ENCODE measurements around the gene NHLRC2. TPM values are rescaled to one million over a fixed set of nuclear protein-coding genes. Genes with fewer than 3 reads are reported as not detected.

NHLRC2 gene
- polyA plus RNA-seq, 1 donor from 2014 or later, result 13.0 TPM

- TF ChIP-seq TAF1 (IDR thresholded peaks at IDR 0.05; ENCODE audit: low read depth) (no peak), POLR2AphosphoS5 (IDR thresholded peaks at IDR 0.05) (no peak)
- Histone ChIP-seq H2AFZ (ENCODE audit: low read depth, low read length) (no peak overlapping the region), H3K4me2 (ENCODE audit: low read length) (no peak overlapping the region), H3K79me2 (replicated peaks; ENCODE audit: insufficient read depth, low read length) (no peaks in the 10 kb centered on the region), H3K27me3 (ENCODE audit: insufficient read depth, low read depth, low read length) (no peaks in the 10 kb centered on the region), H3K9me3 (ENCODE audit: low read length) (no peaks in the 10 kb centered on the region), H3K4me3 (ENCODE audit: low read length) (no peak overlapping the region), H3K9me2 (ENCODE audit: insufficient read depth, low read length) (no peaks in the 10 kb centered on the region), H3K36me3 (ENCODE audit: insufficient read depth, low read length) (no peaks in the 10 kb centered on the region), H3F3A (ENCODE audit: insufficient read depth, low read length, poor library complexity, severe bottlenecking) (no peaks in the 10 kb centered on the region), H4K20me1 (ENCODE audit: insufficient read depth) (no peaks in the 10 kb centered on the region), H3K27ac (ENCODE audit: low read length) (no peak overlapping the region), H3K9ac (ENCODE audit: low read length) (no peak overlapping the region)
Measured at GRCh38 chr10:113924664-113925063, 70.2 kb downstream of the NHLRC2 start.

GRCh38 chr10:113927440-113927839, 73.0 kb downstream of the NHLRC2 start:
- no peaks in the 10 kb centered on the region for H3K9me3 ChIP-seq (ENCODE audit: low read length)
- no peaks in the 10 kb centered on the region for H3K27me3 ChIP-seq (ENCODE audit: insufficient read depth, low read depth, low read length)
- H3K36me3 ChIP-seq (ENCODE audit: insufficient read depth, low read length), result no peaks in the 10 kb centered on the region
- H3F3A ChIP-seq (ENCODE audit: insufficient read depth, low read length, poor library complexity, severe bottlenecking), result no peaks in the 10 kb centered on the region
- H3K9me2 ChIP-seq (ENCODE audit: insufficient read depth, low read length), result no peaks in the 10 kb centered on the region
- H2AFZ ChIP-seq (ENCODE audit: low read depth, low read length), result no peak overlapping the region
- TF ChIP-seq POLR2AphosphoS5 (IDR thresholded peaks at IDR 0.05), result no peak
- TF ChIP-seq EP300 (conservative IDR thresholded peaks at IDR 0.05; ENCODE audit: poor library complexity, severe bottlenecking), result no peak
- TF ChIP-seq REST (IDR thresholded peaks at IDR 0.05; ENCODE audit: borderline replicate concordance), result no peak
- no peak for TF ChIP-seq MXI1 (conservative IDR thresholded peaks at IDR 0.05; ENCODE audit: poor library complexity, severe bottlenecking)
- TF ChIP-seq RAD21 (conservative IDR thresholded peaks at IDR 0.05), result no peak
- no peak for TF ChIP-seq EZH2 (IDR thresholded peaks at IDR 0.05; ENCODE audit: borderline replicate concordance, insufficient read depth, low read length, poor library complexity, severe bottlenecking)
- no peak for TF ChIP-seq CTCF (IDR thresholded peaks at IDR 0.05; ENCODE audit: poor library complexity, severe bottlenecking)
- no peak for TF ChIP-seq SMC3 (conservative IDR thresholded peaks at IDR 0.05; ENCODE audit: poor library complexity)
- no peak for TF ChIP-seq TAF1 (IDR thresholded peaks at IDR 0.05; ENCODE audit: low read depth)
- no peak overlapping the region for H3K27ac ChIP-seq (ENCODE audit: low read length)
- no peak overlapping the region for H3K9ac ChIP-seq (ENCODE audit: low read length)
- H4K20me1 ChIP-seq (ENCODE audit: insufficient read depth), result no peaks in the 10 kb centered on the region
- no peaks in the 10 kb centered on the region for H3K79me2 ChIP-seq (replicated peaks; ENCODE audit: insufficient read depth, low read length)
- no peak overlapping the region for H3K4me3 ChIP-seq (ENCODE audit: low read length)
- H3K4me2 ChIP-seq (ENCODE audit: low read length), result no peak overlapping the region

GRCh38 chr10:113928830-113929229, 74.4 kb downstream of the NHLRC2 start:
- Histone ChIP-seq H3K4me3 (ENCODE audit: low read length) (no peak overlapping the region), H4K20me1 (ENCODE audit: insufficient read depth) (no peaks in the 10 kb centered on the region), H3K9me2 (ENCODE audit: insufficient read depth, low read length) (no peaks in the 10 kb centered on the region), H3K9me3 (ENCODE audit: low read length) (no peaks in the 10 kb centered on the region), H3K9ac (ENCODE audit: low read length) (no peak overlapping the region), H3K4me2 (ENCODE audit: low read length) (no peak overlapping the region), H3F3A (ENCODE audit: insufficient read depth, low read length, poor library complexity, severe bottlenecking) (no peaks in the 10 kb centered on the region), H2AFZ (ENCODE audit: low read depth, low read length) (no peak overlapping the region), H3K36me3 (ENCODE audit: insufficient read depth, low read length) (no peaks in the 10 kb centered on the region), H3K27ac (ENCODE audit: low read length) (no peak overlapping the region), H3K79me2 (replicated peaks; ENCODE audit: insufficient read depth, low read length) (no peaks in the 10 kb centered on the region), H3K27me3 (ENCODE audit: insufficient read depth, low read depth, low read length) (no peaks in the 10 kb centered on the region)
- TF ChIP-seq TAF1 (IDR thresholded peaks at IDR 0.05; ENCODE audit: low read depth) (no peak), EZH2 (IDR thresholded peaks at IDR 0.05; ENCODE audit: borderline replicate concordance, insufficient read depth, low read length, poor library complexity, severe bottlenecking) (no peak), RAD21 (conservative IDR thresholded peaks at IDR 0.05) (no peak), MXI1 (conservative IDR thresholded peaks at IDR 0.05; ENCODE audit: poor library complexity, severe bottlenecking) (no peak), EP300 (conservative IDR thresholded peaks at IDR 0.05; ENCODE audit: poor library complexity, severe bottlenecking) (no peak), REST (IDR thresholded peaks at IDR 0.05; ENCODE audit: borderline replicate concordance) (no peak), CTCF (IDR thresholded peaks at IDR 0.05; ENCODE audit: poor library complexity, severe bottlenecking) (no peak), POLR2AphosphoS5 (IDR thresholded peaks at IDR 0.05) (no peak), SMC3 (conservative IDR thresholded peaks at IDR 0.05; ENCODE audit: poor library complexity) (no peak)

Measured in neural cell (in vitro differentiated cells).